HL-60 (cell line): ENCODE measurements around the gene GTPBP1.

Experiments used
- DNase-seq, 2 experiments: peaks; one replicate each; pipeline ENCODE4 v3.0.0-alpha.2; 2010 to 2020; ENCODE audit warnings: low read depth in 1 of 2, low spot score in 1 of 2
- H3K27ac ChIP-seq: fragments of 250-450 bp; sonication (Bioruptor Pico); replicated peaks from 2 replicates; pipeline ENCODE4 v1.5.1; 2020; ENCODE audit warnings: mild to moderate bottlenecking, moderate library complexity
- H3K27me3 ChIP-seq: fragments of 250-450 bp; sonication (Bioruptor Pico); 2 replicates; pipeline ENCODE4 v1.5.1; 2021; ENCODE audit warnings: mild to moderate bottlenecking, moderate library complexity; ENCODE audit not compliant: insufficient read depth, poor library complexity, severe bottlenecking
- H3K4me3 ChIP-seq: replicated peaks from 2 replicates; pipeline ENCODE4 v1.5.1; 2011; ENCODE audit warnings: mild to moderate bottlenecking, control low read depth, low read length; ENCODE audit not compliant: insufficient read depth
- GABPA ChIP-seq: IDR thresholded peaks from 2 replicates; pipeline ENCODE4 v1.6.1; 2012; ENCODE audit warnings: low read depth
- POLR2AphosphoS5 ChIP-seq: IDR thresholded peaks from 2 replicates; pipeline ENCODE4 v1.6.1; 2012; ENCODE audit warnings: low read depth
- SPI1 ChIP-seq: IDR thresholded peaks from 2 replicates; pipeline ENCODE4 v1.6.1; 2012; ENCODE audit warnings: low read depth, mild to moderate bottlenecking, borderline replicate concordance
- TF ChIP-seq, protein P1 (sequence below): IDR thresholded peaks from one replicate; pipeline ENCODE4 v1.5.1; 2011; ENCODE audit warnings: low read length, control low read depth, inconsistent platforms; ENCODE audit not compliant: insufficient read depth
- TF ChIP-seq, protein P2 (sequence below): IDR thresholded peaks from 2 replicates; pipeline ENCODE4 v1.6.1; 2012; ENCODE audit warnings: low read depth; ENCODE audit not compliant: insufficient replicate concordance

Gene GTPBP1

DNA sequence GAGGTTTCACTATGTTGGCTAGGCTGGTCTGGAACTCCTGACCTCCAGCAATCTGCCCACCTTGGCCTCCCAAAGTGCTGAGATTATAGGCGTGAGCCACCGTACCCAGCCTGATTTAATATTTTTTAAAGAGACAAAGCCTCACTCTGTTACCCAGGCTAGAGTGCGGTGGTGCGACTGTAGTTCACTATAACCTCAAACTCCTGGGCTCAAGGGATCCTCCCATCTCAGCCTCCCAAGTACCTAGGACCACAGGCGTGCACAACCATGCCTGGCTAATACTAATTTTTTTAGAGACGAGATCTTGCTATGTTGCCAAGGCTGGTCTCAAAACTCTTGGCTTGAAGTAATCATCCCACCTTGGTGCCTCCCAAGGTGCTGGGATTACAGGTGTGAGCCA is 13.5 kb downstream of the GTPBP1 start:
- no peaks in the 10 kb centered on the region for H3K27me3 ChIP-seq
- TF ChIP-seq, protein P1, sequence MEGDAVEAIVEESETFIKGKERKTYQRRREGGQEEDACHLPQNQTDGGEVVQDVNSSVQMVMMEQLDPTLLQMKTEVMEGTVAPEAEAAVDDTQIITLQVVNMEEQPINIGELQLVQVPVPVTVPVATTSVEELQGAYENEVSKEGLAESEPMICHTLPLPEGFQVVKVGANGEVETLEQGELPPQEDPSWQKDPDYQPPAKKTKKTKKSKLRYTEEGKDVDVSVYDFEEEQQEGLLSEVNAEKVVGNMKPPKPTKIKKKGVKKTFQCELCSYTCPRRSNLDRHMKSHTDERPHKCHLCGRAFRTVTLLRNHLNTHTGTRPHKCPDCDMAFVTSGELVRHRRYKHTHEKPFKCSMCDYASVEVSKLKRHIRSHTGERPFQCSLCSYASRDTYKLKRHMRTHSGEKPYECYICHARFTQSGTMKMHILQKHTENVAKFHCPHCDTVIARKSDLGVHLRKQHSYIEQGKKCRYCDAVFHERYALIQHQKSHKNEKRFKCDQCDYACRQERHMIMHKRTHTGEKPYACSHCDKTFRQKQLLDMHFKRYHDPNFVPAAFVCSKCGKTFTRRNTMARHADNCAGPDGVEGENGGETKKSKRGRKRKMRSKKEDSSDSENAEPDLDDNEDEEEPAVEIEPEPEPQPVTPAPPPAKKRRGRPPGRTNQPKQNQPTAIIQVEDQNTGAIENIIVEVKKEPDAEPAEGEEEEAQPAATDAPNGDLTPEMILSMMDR, result no peak
- DNase-seq, result no peak
- H3K27ac ChIP-seq, result no peak overlapping the region
- no peak overlapping the region for H3K4me3 ChIP-seq

DNA sequence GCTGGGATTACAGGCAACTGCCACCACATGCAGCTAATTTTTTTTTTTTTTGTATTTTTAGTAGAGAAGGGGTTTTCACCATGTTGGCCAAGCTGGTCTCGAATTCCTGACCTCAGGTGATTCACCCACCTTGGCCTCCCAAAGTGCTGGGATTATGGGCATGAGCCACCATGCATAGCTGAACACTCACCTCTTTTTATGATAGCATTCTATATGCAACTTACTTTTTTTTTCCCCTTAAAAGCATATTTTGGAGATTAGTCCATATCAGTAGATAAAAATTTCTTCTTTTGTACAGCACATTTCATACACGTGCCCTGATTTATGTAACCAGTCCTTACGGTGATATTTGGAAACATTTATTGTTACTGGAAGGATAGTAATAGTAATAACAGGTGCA is 14.6 kb downstream of the GTPBP1 start:
- no peak for DNase-seq
- H3K27ac ChIP-seq, result no peak overlapping the region
- H3K4me3 ChIP-seq, result no peak overlapping the region
- TF ChIP-seq, protein P1, result no peak
- TF ChIP-seq, protein P2, sequence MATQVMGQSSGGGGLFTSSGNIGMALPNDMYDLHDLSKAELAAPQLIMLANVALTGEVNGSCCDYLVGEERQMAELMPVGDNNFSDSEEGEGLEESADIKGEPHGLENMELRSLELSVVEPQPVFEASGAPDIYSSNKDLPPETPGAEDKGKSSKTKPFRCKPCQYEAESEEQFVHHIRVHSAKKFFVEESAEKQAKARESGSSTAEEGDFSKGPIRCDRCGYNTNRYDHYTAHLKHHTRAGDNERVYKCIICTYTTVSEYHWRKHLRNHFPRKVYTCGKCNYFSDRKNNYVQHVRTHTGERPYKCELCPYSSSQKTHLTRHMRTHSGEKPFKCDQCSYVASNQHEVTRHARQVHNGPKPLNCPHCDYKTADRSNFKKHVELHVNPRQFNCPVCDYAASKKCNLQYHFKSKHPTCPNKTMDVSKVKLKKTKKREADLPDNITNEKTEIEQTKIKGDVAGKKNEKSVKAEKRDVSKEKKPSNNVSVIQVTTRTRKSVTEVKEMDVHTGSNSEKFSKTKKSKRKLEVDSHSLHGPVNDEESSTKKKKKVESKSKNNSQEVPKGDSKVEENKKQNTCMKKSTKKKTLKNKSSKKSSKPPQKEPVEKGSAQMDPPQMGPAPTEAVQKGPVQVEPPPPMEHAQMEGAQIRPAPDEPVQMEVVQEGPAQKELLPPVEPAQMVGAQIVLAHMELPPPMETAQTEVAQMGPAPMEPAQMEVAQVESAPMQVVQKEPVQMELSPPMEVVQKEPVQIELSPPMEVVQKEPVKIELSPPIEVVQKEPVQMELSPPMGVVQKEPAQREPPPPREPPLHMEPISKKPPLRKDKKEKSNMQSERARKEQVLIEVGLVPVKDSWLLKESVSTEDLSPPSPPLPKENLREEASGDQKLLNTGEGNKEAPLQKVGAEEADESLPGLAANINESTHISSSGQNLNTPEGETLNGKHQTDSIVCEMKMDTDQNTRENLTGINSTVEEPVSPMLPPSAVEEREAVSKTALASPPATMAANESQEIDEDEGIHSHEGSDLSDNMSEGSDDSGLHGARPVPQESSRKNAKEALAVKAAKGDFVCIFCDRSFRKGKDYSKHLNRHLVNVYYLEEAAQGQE, result no peak
- TF ChIP-seq POLR2AphosphoS5 (no peak), SPI1 (no peak), GABPA (no peak)
- no peaks in the 10 kb centered on the region for H3K27me3 ChIP-seq

DNA sequence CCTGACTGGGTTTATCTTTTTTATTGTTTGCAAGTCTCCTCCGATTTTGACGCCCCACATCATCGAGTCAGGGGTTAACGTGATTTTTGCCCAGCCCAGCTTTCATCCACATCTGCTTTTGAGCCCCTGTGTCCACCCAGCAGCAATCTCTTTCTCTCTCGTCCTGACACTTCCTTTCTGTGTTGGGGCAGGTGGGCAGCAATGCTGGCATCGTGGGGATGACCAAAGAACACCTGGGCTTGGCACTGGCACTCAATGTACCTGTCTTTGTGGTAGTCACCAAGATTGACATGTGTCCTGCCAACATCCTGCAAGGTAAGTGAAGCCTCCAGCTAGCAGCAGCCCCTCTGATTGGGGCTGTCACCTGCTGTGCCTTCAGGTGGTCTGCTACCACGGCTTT is 15.8 kb downstream of the GTPBP1 start:
- TF ChIP-seq, protein P2, result no peak
- TF ChIP-seq SPI1 (no peak), POLR2AphosphoS5 (no peak), GABPA (no peak)
- TF ChIP-seq, protein P1, result no peak
- DNase-seq, result no peak
- no peak overlapping the region for H3K4me3 ChIP-seq
- no peaks in the 10 kb centered on the region for H3K27me3 ChIP-seq
- no peak overlapping the region for H3K27ac ChIP-seq

DNA sequence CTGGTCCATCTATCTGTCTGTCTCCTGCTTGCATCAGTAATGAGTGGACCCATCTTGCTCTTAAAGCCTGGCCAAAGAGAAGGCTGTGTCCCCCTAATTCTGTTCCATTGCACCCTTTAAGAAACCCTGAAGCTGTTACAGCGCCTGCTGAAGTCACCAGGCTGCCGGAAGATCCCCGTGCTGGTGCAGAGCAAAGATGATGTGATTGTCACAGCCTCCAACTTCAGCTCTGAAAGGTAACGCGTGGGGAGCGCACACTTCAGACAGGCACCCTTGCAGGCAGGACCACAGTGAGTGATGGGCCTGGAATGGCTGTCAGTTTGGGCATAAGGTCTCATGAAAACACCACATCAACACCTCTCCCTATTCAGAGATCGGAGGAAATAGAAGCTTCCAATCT is 18.4 kb downstream of the GTPBP1 start:
- DNase-seq, result no peak
- TF ChIP-seq SPI1, result no peak
- TF ChIP-seq POLR2AphosphoS5, result no peak
- TF ChIP-seq, protein P2, result no peak
- no peak for TF ChIP-seq GABPA
- TF ChIP-seq, protein P1, result no peak
- Histone ChIP-seq H3K4me3 (no peak overlapping the region), H3K27ac (no peak overlapping the region), H3K27me3 (no peaks in the 10 kb centered on the region)
